ENCODE measurements around the gene C7orf25.

C7orf25 gene

DNA sequence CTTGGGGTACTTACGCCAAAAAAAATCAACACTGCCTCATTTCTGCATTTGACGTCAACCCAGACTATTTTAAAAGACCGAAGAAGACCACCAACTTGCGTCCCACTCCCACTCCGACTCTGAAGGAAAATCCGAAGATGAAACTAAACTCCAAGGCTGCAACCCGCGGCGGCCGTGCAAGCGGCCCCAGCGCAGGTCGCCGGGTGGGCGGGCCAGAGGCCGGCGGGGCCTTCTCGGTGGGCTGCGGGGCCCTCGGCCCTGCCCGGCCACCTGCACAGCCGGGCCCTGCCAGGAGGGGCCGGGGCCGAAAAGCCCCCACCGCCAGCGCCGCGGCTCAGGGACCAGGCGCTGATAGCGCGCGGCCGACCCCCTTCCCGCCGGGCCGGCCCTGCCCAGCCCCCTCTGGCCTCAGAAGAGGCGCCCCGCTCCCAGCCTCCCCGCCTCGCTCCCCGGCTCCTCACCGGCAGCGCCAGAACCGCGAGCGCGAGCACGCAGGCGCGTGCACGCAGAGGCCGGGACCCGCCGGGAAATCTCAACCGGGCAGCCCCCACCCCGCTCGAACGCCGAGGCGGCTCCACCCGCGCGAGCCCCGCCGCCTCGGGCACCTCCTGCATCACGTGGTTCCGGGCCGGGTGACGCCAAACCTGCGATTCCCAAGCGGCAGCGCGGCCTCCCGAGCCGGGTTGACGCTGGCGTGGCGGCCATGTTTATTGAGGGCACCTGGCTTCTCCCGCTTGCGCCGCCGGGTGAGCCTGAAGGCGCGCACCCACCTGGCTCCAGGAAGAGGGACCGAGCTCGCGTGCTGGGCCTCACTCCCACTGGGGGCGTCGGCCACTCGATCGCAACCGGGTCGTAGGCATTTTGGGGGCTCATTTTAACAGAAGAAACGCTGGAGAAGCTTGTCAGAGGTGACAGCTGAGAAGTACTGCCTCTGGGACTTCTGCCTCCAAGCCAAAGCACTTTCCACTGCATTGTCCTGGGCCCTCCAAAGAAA is at the start of gene C7orf25:
Gene C7orf25, minus strand, starts transcription at position 617 of the 994 bp plus-strand sequence. CDS start 1,170 bp downstream, outside the sequence.
- peak; percentile 98 for DNase-seq (ENCODE audit: low spot score)

DNA sequence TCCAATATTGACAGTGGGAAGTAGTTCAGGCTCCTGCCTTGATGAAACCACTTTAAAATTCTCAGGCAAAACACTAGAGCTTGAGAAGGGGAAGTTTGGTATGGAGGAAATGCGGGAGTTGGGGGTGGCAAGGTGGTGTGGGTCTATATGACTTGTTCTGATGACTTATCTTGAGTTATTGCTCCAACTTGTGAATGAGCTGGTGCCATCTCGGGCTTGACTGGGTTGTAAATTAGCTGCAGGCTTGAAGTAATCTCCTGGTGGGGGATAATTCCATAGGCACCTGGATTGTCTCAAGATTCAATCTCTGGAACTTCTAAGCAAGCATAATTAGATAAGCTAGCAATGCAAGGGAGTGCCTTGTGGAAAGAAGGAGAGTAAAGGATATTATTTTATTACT is 49.3 kb upstream of the C7orf25 start:
- no peak for DNase-seq (ENCODE audit: low spot score)

DNA sequence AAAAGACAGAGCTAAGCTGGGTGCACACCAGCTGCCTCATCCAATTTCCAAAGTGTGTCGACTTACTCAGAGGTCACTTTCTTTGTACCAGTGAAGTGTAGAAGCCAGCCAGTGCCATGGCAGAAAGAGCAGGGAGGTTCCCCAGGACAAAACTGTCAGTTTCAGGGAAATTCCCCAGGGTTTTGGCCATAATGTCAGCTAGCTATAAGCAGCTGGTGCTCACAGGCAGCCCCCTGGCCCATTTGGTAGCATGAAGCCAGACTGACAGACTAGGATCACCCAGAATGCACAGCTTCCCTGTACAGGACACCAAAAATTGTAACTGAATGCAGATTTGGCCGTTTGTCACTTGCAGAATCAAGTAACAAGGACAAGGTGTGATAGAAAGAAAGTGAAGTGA is 48.9 kb upstream of the C7orf25 start:
- DNase-seq (ENCODE audit: low spot score): no peak

DNA sequence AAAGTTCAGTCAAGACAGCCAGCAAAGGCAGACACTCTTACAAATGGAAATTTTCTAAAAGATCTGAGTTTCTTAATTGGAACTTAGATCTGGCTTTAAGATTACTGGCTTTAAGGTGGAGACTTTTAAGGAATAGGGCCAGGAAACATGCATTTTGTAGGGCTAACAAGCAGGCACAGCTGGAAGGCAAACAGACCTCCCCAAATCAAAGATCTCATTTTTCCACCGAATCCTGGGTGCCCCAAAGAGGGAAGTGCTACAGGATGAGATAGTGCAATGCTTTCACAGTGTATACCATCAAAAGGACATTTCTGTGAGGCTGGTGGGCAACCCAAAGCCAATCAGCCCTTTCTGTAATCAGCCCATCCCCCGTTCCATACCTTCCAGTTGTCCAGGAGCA is 47.7 kb upstream of the C7orf25 start:
- DNase-seq (ENCODE audit: low spot score): no peak

DNA sequence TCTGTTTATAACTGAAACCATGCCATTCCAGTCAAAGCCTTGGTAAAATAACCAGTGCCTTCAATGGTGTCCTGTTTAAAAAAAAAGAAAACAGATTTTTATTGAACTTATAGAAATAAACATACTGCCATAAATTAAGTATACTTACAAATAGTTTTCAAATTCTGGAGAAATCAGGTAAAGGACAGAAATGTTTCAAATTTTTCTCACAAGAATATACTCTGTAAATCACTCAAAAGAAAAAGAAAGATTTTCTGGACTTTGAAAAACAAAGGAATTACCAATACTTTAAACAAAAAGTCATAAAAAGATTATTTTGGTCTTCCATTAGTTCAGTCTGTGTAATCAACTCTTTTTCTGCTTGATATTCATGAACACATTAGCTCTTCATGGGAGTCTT is 44.2 kb upstream of the C7orf25 start:
- no peak for DNase-seq (ENCODE audit: low spot score)

DNA sequence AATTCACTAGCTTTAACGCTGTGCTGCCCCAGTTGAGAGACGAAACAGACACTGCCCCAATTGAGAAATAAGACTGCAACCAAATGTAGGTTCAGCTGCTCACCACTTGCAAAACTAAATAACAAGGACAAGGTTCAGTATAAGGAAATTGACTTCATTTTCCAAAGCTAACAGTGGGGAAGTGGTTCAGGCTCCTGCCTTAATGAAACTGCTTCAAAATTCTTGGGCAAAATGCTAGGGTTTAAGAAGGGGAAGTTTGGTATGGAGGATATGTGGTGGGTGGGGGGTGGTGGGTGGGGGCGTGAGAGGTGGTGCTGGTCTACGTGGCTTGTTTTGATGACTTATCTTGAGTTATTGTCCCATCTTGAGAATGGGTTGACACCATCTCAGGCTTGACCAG is 42.1 kb upstream of the C7orf25 start:
- DNase-seq (ENCODE audit: low spot score): no peak

DNA sequence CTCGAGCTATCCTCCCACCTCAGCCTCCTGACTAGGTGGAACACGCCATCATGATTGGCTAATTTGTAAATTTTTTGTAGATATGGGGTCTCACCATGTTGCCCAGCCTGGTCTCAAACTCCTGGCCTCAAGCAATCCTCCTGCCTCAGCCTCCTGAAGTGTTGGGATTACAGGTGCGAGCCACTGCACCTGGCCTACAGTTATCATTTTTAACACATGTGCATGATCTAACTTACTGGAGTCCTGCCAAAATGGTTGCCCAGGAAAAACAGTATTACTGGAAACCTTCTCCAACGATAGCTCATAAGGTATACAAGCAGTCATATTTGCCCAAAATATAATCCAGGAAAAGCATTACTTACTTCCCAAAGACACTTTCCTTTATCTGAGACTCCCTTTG is 40.5 kb upstream of the C7orf25 start:
- DNase-seq (ENCODE audit: low spot score): no peak

DNA sequence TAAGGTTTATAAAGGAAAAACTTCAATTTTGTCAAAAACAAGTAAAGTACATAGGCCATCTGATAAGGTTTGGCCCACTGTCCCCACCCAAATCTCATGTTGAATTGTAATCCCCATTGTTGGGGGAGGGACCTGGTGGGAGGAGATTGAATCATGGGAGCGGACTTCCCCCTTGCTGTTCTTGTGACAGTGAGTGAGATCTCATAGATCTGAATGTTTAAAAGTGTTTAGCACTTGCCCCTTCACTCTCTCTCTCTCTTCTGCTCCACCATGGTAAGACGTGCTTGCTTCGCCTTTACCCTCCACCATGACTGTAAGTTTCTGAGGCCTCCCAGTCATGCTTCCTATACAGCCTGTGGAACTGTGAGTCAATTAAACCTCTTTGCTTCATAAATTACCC is 38.5 kb upstream of the C7orf25 start:
- no peak for DNase-seq (ENCODE audit: low spot score)

DNA sequence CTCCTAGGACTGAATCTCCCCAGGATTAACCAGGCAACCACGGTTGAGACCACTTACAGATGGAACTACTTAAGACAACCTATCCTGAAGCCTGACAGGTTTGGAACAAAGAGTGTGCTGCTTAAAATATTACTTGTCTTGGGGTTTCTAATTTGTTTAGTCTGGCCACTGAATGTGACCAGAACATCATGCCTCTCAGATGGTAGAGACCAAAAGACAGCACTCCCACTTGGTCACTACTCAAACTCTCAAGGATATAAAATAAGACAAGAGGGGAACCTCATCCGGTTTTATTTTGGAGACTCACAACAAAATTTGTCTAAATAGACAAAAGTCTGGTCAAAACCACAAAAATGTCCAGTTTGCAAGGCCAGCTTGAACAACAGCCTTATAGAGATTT is 35.7 kb upstream of the C7orf25 start:
- no peak for DNase-seq (ENCODE audit: low spot score)

DNA sequence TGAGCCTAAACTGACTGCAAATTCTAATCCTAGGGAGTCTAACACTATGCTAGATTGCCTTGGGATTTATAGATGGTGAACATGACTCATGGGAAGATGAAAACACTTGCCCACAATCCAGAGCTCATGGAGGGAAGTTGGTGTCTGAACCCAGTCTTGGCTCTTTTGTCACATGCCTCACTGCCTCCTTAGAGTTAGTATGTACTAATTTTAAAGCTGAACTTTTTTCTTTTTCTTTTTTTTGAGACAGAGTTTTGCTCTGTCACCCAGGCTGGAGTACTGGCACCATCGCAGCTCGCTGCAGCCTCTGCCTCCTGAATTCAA is 34.7 kb upstream of the C7orf25 start:
- no peak for DNase-seq (ENCODE audit: low spot score)

DNA sequence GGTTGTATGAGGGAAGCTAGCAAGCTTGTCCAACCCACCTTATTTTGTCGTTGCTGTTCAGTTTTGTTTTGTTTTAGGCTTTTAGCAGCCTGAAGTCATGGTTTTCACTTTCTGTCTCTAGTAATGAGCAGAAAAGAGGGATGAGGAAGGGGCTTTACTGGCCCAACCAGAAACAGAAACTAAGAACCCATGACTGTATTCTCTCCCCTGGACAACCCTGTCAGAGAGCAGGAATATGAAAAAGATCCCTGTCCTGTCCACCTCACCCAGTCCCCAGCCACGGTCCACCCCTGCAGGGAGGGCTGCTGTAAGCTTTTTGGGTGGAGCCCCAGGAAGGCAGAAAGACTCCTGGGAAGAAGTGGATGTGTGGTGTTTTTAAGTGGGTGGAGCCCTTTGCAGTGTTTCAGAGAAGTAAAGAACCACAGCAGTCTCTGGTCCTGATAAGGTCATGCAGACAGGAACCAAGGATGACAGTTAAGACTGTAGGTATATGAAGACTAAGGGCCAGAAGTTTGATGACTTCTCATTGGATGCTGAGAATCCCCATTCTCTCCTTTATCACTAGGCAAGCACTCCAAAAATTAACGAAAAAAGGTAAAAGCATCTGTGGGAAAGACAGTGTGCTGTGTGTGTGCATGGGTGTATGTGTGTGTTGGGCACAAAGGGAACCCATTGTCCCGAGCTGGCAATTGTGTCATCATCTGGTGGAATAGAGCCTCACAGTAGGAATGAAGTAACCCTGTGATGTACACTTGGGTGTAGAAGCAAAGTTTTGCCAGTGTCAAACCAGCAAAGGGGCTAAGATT is 34.2 kb upstream of the C7orf25 start:
- no peak for DNase-seq (ENCODE audit: low spot score)

DNA sequence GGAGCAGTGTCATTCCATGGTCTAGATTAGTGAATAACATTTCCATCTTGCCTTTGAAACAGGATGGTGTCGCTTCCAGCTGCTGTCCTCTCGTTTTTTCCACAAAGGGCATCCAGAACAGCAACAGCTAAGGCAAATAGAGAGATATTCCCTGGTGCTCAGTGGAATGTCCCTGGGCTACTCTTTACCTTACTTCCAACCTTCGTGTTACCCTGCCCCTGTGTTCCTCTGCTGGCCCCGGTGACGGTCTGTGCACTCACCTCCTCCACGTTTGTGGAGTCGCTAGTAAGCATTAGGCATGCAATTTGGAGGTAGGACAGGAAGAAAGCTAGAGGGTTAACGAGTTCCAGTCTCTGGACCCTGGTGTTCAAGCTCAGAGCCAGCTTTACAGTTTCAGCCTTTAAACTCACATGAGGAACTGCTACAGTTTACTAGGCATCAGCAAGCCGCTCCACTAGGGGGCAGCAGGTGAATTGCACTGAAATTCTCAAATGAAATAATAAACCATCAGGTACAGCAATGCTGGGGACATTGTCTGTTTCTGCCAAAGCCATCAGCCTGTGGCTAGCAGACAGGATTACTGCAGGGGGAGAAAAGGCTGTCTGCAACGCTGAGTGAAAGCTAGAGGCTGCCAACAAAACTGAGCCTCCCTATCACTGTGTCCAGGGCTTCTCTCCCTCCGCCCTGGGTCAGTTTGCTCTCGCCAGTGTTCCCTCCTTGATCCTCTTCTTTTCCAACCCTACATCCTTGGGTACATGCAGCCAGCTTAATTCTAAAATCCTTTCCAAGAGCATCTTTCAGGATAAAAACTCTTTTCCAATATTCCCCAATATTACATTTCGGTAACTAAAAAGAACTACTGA is 29.3 kb upstream of the C7orf25 start:
- peak; percentile 87 for DNase-seq (ENCODE audit: low spot score)

DNA sequence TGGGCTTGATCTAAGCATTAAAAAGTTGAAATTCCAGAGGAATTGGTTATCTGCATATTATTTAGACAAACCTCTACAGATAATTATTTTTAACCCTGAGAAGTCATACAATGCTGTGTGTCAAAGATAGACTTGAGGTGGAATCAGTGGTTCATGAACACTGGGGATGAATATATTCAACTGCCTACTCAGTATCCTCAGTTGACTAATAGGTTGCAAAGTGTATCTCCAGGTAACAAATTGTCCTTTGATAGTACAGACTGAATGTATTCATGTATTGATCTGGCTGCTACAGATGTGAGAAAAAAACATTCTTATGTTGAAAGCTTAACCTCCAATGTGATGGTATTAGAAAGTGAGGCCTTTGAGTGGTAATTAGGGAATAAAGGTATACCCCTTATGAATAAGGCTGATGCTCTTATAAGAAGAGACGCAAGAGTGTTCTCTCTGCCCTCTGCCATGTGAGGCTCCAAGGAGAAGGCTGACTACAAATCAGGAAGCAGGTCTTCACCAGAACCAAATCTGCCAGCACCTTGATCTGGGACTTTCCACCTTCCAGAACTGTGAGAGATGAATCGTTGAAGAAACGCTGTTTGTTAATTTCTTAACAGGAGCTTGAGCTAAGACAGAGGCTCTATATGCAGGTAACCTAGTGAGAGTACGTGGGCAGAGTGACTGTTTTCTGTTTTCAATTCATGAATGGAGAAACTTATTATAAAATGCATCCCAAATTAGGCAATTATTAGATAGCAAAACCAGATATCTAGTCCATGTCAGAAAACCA is 27.8 kb upstream of the C7orf25 start:
- DNase-seq (ENCODE audit: low spot score): no peak

DNA sequence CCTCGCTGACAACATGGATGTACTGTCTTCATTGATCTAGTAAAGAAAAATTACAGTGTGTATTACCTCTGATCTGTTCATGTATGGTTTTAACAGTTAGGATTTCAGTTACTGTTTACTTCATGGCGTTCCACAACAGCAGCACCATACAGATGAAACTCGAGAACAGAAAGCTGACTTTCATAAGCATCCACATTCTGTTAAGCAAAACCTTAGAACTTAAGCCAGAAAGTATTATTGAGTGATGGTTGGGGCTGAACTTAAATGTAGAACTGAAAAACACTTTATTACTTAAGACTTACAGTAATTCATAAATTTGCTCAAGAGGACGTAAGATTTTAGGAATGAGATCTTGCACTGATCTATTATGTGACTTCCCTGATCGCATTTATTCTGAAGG is 24.0 kb upstream of the C7orf25 start:
- DNase-seq (ENCODE audit: low spot score): no peak

DNA sequence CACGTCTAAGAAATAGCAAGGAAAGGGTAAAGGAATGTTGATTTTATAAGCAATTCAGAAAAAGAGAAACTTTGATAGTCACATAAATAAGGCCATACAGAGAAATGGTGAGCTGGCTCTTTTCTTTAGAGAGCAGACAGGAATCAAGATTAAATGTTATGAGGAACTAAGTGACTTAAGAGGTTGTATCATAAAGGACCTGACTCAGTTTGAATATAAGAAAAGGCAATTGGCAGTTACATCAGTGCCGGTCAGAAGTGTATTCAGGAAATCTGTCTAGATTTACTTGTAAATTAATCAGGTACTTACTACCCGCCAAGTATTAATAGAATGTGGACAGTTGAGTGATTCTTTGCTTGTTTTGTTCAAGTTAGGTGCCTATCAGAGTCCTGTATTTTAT is 22.4 kb upstream of the C7orf25 start:
- DNase-seq (ENCODE audit: low spot score): no peak

DNA sequence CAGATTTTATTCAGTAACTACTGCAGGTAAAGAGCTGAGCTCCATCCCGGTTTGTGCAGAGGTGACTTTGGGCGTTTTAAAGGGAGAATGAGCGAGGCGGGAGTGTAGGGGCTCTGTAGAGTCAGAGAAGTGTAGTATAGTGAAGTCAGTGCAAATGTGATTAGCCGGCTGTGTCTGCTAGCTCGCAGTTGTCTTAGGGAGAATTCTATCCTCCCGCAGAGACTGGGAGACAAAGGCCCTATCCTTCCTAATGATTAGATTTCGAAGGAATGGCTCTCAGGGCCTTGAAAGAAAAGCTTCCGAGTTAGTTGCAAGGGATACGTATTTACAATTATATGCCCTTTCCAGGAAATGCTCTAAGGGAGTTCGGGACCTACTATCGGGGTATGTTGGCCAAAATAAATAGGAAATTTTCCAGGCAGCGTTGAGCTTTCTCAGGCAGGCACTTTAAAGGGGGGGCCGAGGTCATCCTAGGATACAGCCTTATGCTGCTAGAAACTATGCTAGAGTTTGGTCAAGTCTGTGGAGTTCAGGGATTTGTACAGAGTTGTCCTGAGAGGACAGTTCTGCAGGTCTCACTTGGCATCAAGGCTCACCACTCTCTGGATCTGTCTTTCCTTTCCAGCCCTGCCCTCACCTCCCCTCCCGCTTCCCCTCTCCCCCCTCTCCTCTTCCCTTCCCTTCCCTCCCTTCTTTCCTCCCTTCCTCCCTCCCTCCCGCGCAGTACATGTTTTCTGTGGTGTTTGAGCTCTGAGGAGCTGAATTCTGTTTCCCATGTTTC is 21.1 kb upstream of the C7orf25 start:
- no peak for DNase-seq (ENCODE audit: low spot score)

DNA sequence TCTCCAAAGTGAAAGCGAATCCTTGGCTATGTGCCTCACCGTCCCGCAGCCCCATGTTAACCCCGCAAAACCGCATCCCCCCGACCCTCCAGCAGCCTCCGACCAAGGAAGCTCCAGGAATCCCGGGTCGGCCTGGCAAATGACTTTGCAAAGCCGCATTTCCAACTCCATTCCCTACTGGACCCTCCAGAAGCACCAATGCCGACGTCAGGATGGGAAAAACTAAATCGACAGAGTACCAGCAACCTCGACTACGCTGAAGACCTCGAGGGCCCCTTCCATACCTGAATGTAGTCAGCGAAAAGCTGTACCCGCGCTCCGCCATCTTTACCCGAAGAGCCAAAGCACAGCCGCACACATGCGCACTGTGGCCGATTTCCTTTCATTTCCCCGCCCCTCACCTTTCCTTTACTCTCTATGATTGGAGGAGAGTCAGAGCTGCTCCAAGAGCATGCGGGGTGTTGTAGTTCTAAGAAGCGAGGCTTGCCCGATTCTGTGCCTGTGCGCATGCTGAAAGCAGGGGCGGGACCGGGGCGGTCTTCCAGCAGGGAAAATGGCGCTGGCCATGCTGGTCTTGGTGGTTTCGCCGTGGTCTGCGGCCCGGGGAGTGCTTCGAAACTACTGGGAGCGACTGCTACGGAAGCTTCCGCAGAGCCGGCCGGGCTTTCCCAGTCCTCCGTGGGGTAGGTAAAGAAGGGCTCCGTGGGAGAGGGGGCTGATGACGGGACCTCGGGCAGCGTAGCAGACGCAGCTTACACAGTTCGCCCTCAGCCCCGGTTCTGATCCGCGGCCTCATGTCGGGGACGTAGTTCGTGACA is 20.2 kb upstream of the C7orf25 start, which contains the start of the genes MRPL32 and PSMA2:
Gene MRPL32, plus strand, starts transcription at position 543 of the 818 bp plus-strand sequence. Its CDS starts 11 bp downstream, at position 554.
Gene PSMA2, minus strand, starts transcription at position 341 of the 818 bp plus-strand sequence. Its CDS starts 16 bp downstream, at position 325.
- peak; percentile 95 for DNase-seq (ENCODE audit: low spot score)

DNA sequence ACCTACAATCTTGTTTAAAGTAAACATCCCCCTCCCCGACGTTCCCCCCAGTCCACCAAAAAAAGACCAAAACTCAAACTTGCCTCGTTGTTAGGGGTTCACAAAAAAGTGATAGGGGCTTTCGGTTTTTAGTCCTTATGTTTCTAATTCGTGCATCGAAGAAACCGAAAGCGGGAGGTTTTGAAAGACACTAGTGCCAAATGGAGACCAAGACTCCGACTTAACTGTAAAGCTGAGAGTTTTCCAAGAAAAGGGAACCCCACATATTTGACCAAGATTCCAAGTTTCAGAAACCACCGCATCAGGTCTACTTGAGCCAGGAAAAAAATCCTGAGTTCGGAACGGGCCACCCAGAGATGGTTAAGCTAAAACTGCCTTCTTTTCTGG is 19.6 kb upstream of the C7orf25 start:
- no peak for DNase-seq (ENCODE audit: low spot score)

DNA sequence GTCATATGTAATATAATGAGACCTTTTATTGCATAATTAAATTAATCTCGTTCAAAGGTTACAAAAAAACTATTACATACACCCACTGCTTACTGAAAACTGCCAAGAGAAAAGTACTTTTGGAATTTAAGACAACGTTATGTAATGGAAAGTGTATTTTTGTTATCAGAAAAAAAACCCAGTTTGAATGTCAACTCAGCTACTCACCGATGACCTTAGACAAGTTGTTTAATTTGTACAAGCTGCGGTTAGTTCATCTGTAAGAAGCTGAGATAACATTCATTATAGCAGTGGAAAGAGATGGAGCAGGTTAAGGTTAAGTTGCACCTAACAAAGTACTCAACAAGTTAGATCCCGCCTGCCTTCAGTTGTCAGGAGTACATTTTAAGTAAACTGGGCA is 19.0 kb upstream of the C7orf25 start:
- no peak for DNase-seq (ENCODE audit: low spot score)

All from ecto neural progenitor cell (in vitro differentiated cells).